A673 (cell line): Measurements from ENCODE around the gene KRTAP9-2.

Experiments used
- EZH2 ChIP-seq: fragments of 200-600 bp; sonication (generic); IDR thresholded peaks from 2 replicates; pipeline ENCODE4 v1.6.1; 2017; ENCODE audit warnings: borderline replicate concordance, low read depth, mild to moderate bottlenecking, mixed read lengths, antibody characterized with exemption, low read length; ENCODE audit not compliant: poor library complexity, severe bottlenecking
- TF ChIP-seq, protein P1 (sequence below): fragments of 300-800, 200-600 bp; sonication (generic); conservative IDR thresholded peaks from 2 replicates; pipeline ENCODE4 v1.5.1; 2017; ENCODE audit warnings: low read depth, mild to moderate bottlenecking, antibody characterized with exemption, low read length, moderate library complexity, mixed read lengths

DNA sequence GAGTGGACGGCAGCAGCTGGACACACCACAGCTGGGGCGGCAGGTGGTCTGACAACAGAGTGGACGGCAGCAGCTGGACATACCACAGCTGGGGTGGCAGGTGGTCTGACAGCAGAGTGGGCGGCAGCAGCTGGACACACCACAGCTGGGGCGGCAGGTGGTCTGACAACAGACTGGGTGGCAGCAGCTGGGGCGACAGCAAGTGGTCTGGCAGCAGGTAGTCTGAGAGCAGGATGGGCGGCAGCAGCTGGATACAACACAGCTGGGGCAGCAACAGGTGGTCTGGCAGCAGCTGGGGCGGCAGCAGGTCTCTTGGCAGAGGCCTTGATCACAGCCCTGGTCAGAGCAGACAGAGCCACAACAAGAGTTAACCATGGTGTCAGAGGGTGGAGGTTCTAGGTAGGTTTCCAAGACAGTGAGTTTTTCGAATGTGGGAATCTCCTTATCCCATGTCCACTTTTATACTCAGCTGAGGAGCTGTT lies 41.9 kb upstream of the KRTAP9-2 start, which contains the start of gene KRTAP4-1:
- TF ChIP-seq EZH2, result no peak
- TF ChIP-seq, protein P1, sequence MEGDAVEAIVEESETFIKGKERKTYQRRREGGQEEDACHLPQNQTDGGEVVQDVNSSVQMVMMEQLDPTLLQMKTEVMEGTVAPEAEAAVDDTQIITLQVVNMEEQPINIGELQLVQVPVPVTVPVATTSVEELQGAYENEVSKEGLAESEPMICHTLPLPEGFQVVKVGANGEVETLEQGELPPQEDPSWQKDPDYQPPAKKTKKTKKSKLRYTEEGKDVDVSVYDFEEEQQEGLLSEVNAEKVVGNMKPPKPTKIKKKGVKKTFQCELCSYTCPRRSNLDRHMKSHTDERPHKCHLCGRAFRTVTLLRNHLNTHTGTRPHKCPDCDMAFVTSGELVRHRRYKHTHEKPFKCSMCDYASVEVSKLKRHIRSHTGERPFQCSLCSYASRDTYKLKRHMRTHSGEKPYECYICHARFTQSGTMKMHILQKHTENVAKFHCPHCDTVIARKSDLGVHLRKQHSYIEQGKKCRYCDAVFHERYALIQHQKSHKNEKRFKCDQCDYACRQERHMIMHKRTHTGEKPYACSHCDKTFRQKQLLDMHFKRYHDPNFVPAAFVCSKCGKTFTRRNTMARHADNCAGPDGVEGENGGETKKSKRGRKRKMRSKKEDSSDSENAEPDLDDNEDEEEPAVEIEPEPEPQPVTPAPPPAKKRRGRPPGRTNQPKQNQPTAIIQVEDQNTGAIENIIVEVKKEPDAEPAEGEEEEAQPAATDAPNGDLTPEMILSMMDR, result no peak
